GM19467 (cell line): Measurements from ENCODE around the gene SCP2.
A peak's percentile ranks its signal among the peaks of the same experiment; 100 is the strongest.

Experiments used
- ATAC-seq: cut with Tn5 transposase; IDR thresholded peaks from one replicate; pipeline ENCODE4 v1.9.1; 2021; ENCODE audit warnings: mild to moderate bottlenecking, moderate library complexity; ENCODE audit not compliant: unreplicated experiment

SCP2 gene

GRCh38 chr1:52927212-52928014 is at the start of gene SCP2:
Gene SCP2 (plus strand): TSS chr1:52927276. CDS start chr1:52927397, 121 bp downstream.
- ATAC-seq = peak; percentile 73

- no peak for ATAC-seq
Observed at GRCh38 chr1:52877554-52877953, 49.5 kb upstream of the SCP2 start.

GRCh38 chr1:52880206-52880605 is 46.9 kb upstream of the SCP2 start:
- ATAC-seq = no peak

- ATAC-seq = no peak
Observed at GRCh38 chr1:52887483-52887882, 39.6 kb upstream of the SCP2 start.

GRCh38 chr1:52892424-52893215 is 34.5 kb upstream of the SCP2 start:
- ATAC-seq = no peak

- no peak for ATAC-seq
Observed at GRCh38 chr1:52899445-52899894, 27.6 kb upstream of the SCP2 start.

GRCh38 chr1:52900402-52900801 is 26.7 kb upstream of the SCP2 start:
- no peak for ATAC-seq

GRCh38 chr1:52901384-52901783 is 25.7 kb upstream of the SCP2 start:
- ATAC-seq = no peak

GRCh38 chr1:52904208-52904926 is 22.7 kb upstream of the SCP2 start:
- ATAC-seq = no peak

GRCh38 chr1:52904927-52905698 is 22.0 kb upstream of the SCP2 start:
- no peak for ATAC-seq

- no peak for ATAC-seq
Observed at GRCh38 chr1:52906135-52906603, 20.9 kb upstream of the SCP2 start.

GRCh38 chr1:52907068-52907811 is 19.8 kb upstream of the SCP2 start:
- no peak for ATAC-seq

GRCh38 chr1:52907812-52908153 is 19.3 kb upstream of the SCP2 start:
- ATAC-seq = no peak

- ATAC-seq = no peak
Observed at GRCh38 chr1:52911541-52911940, 15.5 kb upstream of the SCP2 start.

GRCh38 chr1:52913014-52913413 is 14.1 kb upstream of the SCP2 start:
- ATAC-seq = no peak

GRCh38 chr1:52913537-52913936 is 13.5 kb upstream of the SCP2 start:
- ATAC-seq = no peak

GRCh38 chr1:52914463-52914862 is 12.6 kb upstream of the SCP2 start:
- ATAC-seq = no peak

- no peak for ATAC-seq
Observed at GRCh38 chr1:52915211-52915854, 11.7 kb upstream of the SCP2 start.

- ATAC-seq = no peak
Observed at GRCh38 chr1:52915855-52916220, 11.2 kb upstream of the SCP2 start.
